LNCaP clone FGC (cell line): ENCODE measurements around the gene MSANTD1.

ENCODE experiments used
- DNase-seq: peaks from one replicate; pipeline ENCODE4 v3.0.0-alpha.2; 2011; ENCODE audit warnings: low read depth
- H3K4me3 ChIP-seq: 2 replicates; pipeline ENCODE4 v1.5.1; 2011; ENCODE audit warnings: mild to moderate bottlenecking, low read depth, low read length, control low read depth
- CTCF ChIP-seq: IDR thresholded peaks from 2 replicates; pipeline ENCODE4 v1.5.1; 2012; ENCODE audit warnings: mild to moderate bottlenecking; ENCODE audit not compliant: control insufficient read depth, insufficient read depth; ENCODE audit errors: extremely low read depth

Gene MSANTD1

GRCh38 chr4:3247399-3248177 lies 1.4 kb upstream of the MSANTD1 start:
- H3K4me3 ChIP-seq, result no peak overlapping the region
- no peak for DNase-seq
- no peak for TF ChIP-seq CTCF

GRCh38 chr4:3248178-3248480 lies 830 bp upstream of the MSANTD1 start:
- H3K4me3 ChIP-seq, result no peak overlapping the region
- no peak for TF ChIP-seq CTCF
- DNase-seq, result no peak

- no peak for DNase-seq
- TF ChIP-seq CTCF, result no peak
- H3K4me3 ChIP-seq, result no peak overlapping the region
Observed at GRCh38 chr4:3249711-3250437, 915 bp downstream of the MSANTD1 start.

- no peak for TF ChIP-seq CTCF
- DNase-seq, result no peak
Observed at GRCh38 chr4:3250438-3250955, 1.5 kb downstream of the MSANTD1 start.

GRCh38 chr4:3250956-3251690 lies 2.2 kb downstream of the MSANTD1 start:
- H3K4me3 ChIP-seq, result no peak overlapping the region
- no peak for DNase-seq
- TF ChIP-seq CTCF, result no peak

More at GRCh38 chr4:3250438-3250955, 1.5 kb downstream of the MSANTD1 start:
- H3K4me3 ChIP-seq, result no peak overlapping the region

GRCh38 chr4:3251691-3252479 lies 2.9 kb downstream of the MSANTD1 start:
- H3K4me3 ChIP-seq, result no peak overlapping the region
- DNase-seq, result no peak
- TF ChIP-seq CTCF, result no peak
